ENCODE measurements around the gene SYP. TPM values are rescaled to one million over a fixed set of nuclear protein-coding genes. Genes with fewer than 3 reads are reported as not detected.
"Not testable (repeated sequence)": the region's sequence is repeated elsewhere in the genome, so short reads cannot be mapped to it uniquely, and the experiment has no call there.

Gene SYP
- total RNA-seq, 1 experiment from 2014 or later: 2.0 TPM

GRCh38 chrX:49166914-49167739 lies 32.9 kb downstream of the SYP start:
- peak; percentile 85 for DNase-seq (ENCODE audit: low read depth)

GRCh38 chrX:49165901-49166881 lies 33.8 kb downstream of the SYP start:
- peak; percentile 71 for DNase-seq (ENCODE audit: low read depth)

- DNase-seq (ENCODE audit: low read depth): no peak
Observed at GRCh38 chrX:49164589-49165360, 35.2 kb downstream of the SYP start.

GRCh38 chrX:49163555-49164419 lies 36.2 kb downstream of the SYP start:
- peak; percentile 76 for DNase-seq (ENCODE audit: low read depth)

GRCh38 chrX:49162620-49163019 lies 37.4 kb downstream of the SYP start, which contains the start of gene MAGIX:
Gene MAGIX, plus strand, starts transcription at chrX:49162758. Its CDS starts 132 bp downstream, at chrX:49162890.
- DNase-seq (ENCODE audit: low read depth): no peak

- no peak for DNase-seq (ENCODE audit: low read depth)
Observed at GRCh38 chrX:49161632-49162031, 38.4 kb downstream of the SYP start.

GRCh38 chrX:49160908-49161307 lies 39.1 kb downstream of the SYP start:
- DNase-seq (ENCODE audit: low read depth): no peak

GRCh38 chrX:49157194-49157593 lies 42.8 kb downstream of the SYP start:
- no peak for DNase-seq (ENCODE audit: low read depth)

GRCh38 chrX:49155900-49156837 lies 43.8 kb downstream of the SYP start:
- DNase-seq (ENCODE audit: low read depth): peak; percentile 84

- peak; percentile 58 for DNase-seq (ENCODE audit: low read depth)
Observed at GRCh38 chrX:49155243-49155899, 44.6 kb downstream of the SYP start.

- DNase-seq (ENCODE audit: low read depth): no peak
Observed at GRCh38 chrX:49153467-49153866, 46.5 kb downstream of the SYP start.

GRCh38 chrX:49149291-49149690 lies 50.7 kb downstream of the SYP start:
- not testable (repeated sequence) for DNase-seq (ENCODE audit: low read depth)

GRCh38 chrX:49148390-49149100 lies 51.4 kb downstream of the SYP start:
- DNase-seq (ENCODE audit: low read depth): not testable (repeated sequence)

- no peak for DNase-seq (ENCODE audit: low read depth)
Observed at GRCh38 chrX:49147936-49148335, 52.1 kb downstream of the SYP start.

- DNase-seq (ENCODE audit: low read depth): no peak
Observed at GRCh38 chrX:49147282-49147681, 52.7 kb downstream of the SYP start.

- DNase-seq (ENCODE audit: low read depth): not testable (repeated sequence)
Observed at GRCh38 chrX:49143154-49143553, 56.8 kb downstream of the SYP start.

- DNase-seq (ENCODE audit: low read depth): not testable (repeated sequence)
Observed at GRCh38 chrX:49142264-49142663, 57.7 kb downstream of the SYP start.

- DNase-seq (ENCODE audit: low read depth): no peak
Observed at GRCh38 chrX:49139713-49140112, 60.3 kb downstream of the SYP start.
